HG03520 (cell line): ENCODE results near the gene BPGM.

ENCODE experiments used
- ATAC-seq: cut with Tn5 transposase; IDR thresholded peaks from one replicate; pipeline ENCODE4 v1.9.1; 2021; ENCODE audit warnings: mild to moderate bottlenecking, moderate library complexity; ENCODE audit not compliant: unreplicated experiment

Gene BPGM

GRCh38 chr7:134694767-134695166 is 48.1 kb downstream of the BPGM start:
- no peak for ATAC-seq

GRCh38 chr7:134695321-134695860 is 48.7 kb downstream of the BPGM start:
- no peak for ATAC-seq

- ATAC-seq = no peak
Measured at GRCh38 chr7:134696261-134696660, 49.6 kb downstream of the BPGM start.

- no peak for ATAC-seq
Measured at GRCh38 chr7:134697205-134697886, 50.7 kb downstream of the BPGM start.

- no peak for ATAC-seq
Measured at GRCh38 chr7:134698481-134698880, 51.8 kb downstream of the BPGM start.

- ATAC-seq = no peak
Measured at GRCh38 chr7:134699021-134699818, 52.6 kb downstream of the BPGM start.

GRCh38 chr7:134699899-134700298 is 53.2 kb downstream of the BPGM start:
- ATAC-seq = no peak

GRCh38 chr7:134701272-134701671 is 54.6 kb downstream of the BPGM start:
- no peak for ATAC-seq

- ATAC-seq = no peak
Measured at GRCh38 chr7:134702366-134703240, 56.0 kb downstream of the BPGM start.

GRCh38 chr7:134703241-134703594 is 56.6 kb downstream of the BPGM start:
- ATAC-seq = no peak

- ATAC-seq = no peak
Measured at GRCh38 chr7:134703782-134704181, 57.1 kb downstream of the BPGM start.

- no peak for ATAC-seq
Measured at GRCh38 chr7:134704827-134705226, 58.2 kb downstream of the BPGM start.

- no peak for ATAC-seq
Measured at GRCh38 chr7:134705716-134706115, 59.1 kb downstream of the BPGM start.

- no peak for ATAC-seq
Measured at GRCh38 chr7:134706468-134706867, 59.8 kb downstream of the BPGM start.

GRCh38 chr7:134707663-134708378 is 61.2 kb downstream of the BPGM start:
- no peak for ATAC-seq

- ATAC-seq = no peak
Measured at GRCh38 chr7:134708692-134709091, 62.0 kb downstream of the BPGM start.

- ATAC-seq = no peak
Measured at GRCh38 chr7:134709197-134709596, 62.5 kb downstream of the BPGM start.

- no peak for ATAC-seq
Measured at GRCh38 chr7:134710511-134710853, 63.8 kb downstream of the BPGM start.

- ATAC-seq = no peak
Measured at GRCh38 chr7:134710854-134711624, 64.4 kb downstream of the BPGM start.

GRCh38 chr7:134712196-134712595 is 65.5 kb downstream of the BPGM start:
- ATAC-seq = no peak
